HCT116 (cell line): ENCODE results near the gene SUFU. TPM values are rescaled to one million over a fixed set of nuclear protein-coding genes. Genes with fewer than 3 reads are reported as not detected.

ENCODE experiments used
- ATAC-seq: fragments of 200-7000 bp; cut with Tn5 transposase; 2 replicates; pipeline ENCODE4 v1.9.1; 2020; ENCODE audit warnings: mild to moderate bottlenecking, moderate library complexity
- BruUV-seq: library from RNA; stranded (reverse); fragments of 400-500 nt; replicated peaks from 2 replicates; lab custom pipeline; 2021; lab: Mats Ljungman, UMichigan
- CTCF ChIA-PET: fragments of 300-600 bp; sonication (Branson Sonifier 250); formaldehyde crosslinking; loops from one replicate; lab custom pipeline; 2021; ENCODE audit warnings: antibody characterized with exemption; lab: Charles Lee
- POLR2A ChIA-PET: fragments of 300-600, 350-600 bp; sonication (Branson Sonifier 250); formaldehyde crosslinking; loops from one replicate; lab custom pipeline; 2021; ENCODE audit warnings: antibody characterized with exemption; lab: Charles Lee
- RAD21 ChIA-PET, 2 experiments: fragments of 300-600 bp; sonication (Branson Sonifier 250); formaldehyde crosslinking; loops; one replicate each; lab custom pipeline; 2023; ENCODE audit warnings: low total read pairs in 2 of 2; ENCODE audit not compliant: uncharacterized antibody in 2 of 2, unreplicated experiment in 2 of 2, low non-redundant PET in 1 of 2; lab: Charles Lee
- DNase-seq: peaks from one replicate; pipeline ENCODE4 v3.0.0-alpha.2; 2010; ENCODE audit warnings: low read depth, low spot score
- H2AFZ ChIP-seq: fragments of 200-600 bp; shearing (Covaris generic), sonication (generic); 2 replicates; pipeline ENCODE4 v1.6.1; 2017; ENCODE audit warnings: low read depth, mixed run types, mixed read lengths, antibody characterized with exemption, low read length; ENCODE audit not compliant: poor library complexity, severe bottlenecking
- H3K27ac ChIP-seq: 2 replicates; pipeline ENCODE4 v1.5.1; 2012; ENCODE audit warnings: low read depth, low read length
- H3K27me3 ChIP-seq: fragments of 200-600 bp; sonication (generic); 2 replicates; pipeline ENCODE4 v1.6.1; 2016; ENCODE audit warnings: mixed run types, low read length, mixed read lengths; ENCODE audit not compliant: insufficient read depth
- H3K36me3 ChIP-seq, 2 experiments: fragments of 200-500 bp in 1 of 2; fragments of 200-600 bp in 1 of 2; sonication (Bioruptor generic) in 1 of 2; sonication (generic) in 1 of 2; 2 replicates each; pipeline versions ENCODE4 v1.5.1 to v1.6.1; 2014 to 2016; ENCODE audit warnings: low read length in 2 of 2, inconsistent platforms in 1 of 2, mixed read lengths in 1 of 2, mixed run types in 1 of 2; ENCODE audit not compliant: insufficient read depth in 2 of 2, control insufficient read depth in 1 of 2
- H3K4me1 ChIP-seq, 2 experiments: fragments of 200-600 bp in 1 of 2; sonication (generic) in 1 of 2; 2 replicates each; pipeline versions ENCODE4 v1.5.1 to v1.6.1; 2012 to 2017; ENCODE audit warnings: low read length in 2 of 2, inconsistent platforms in 1 of 2, mild to moderate bottlenecking in 1 of 2, mixed read lengths in 1 of 2, mixed run types in 1 of 2, moderate library complexity in 1 of 2; ENCODE audit not compliant: insufficient read depth in 2 of 2, control insufficient read depth in 1 of 2
- H3K4me2 ChIP-seq: fragments of 200-600 bp; sonication (generic); 2 replicates; pipeline ENCODE4 v1.6.1; 2017; ENCODE audit warnings: mixed run types, low read length, mixed read lengths
- H3K4me3 ChIP-seq, 2 experiments: fragments of 200-600 bp in 1 of 2; sonication (generic) in 1 of 2; replicated peaks in 1 of 2; 2 replicates each; pipeline ENCODE4 v1.5.1; 2011 to 2016; ENCODE audit warnings: low read length in 2 of 2, control low read depth in 1 of 2, low read depth in 1 of 2, mild to moderate bottlenecking in 1 of 2, mixed read lengths in 1 of 2, mixed run types in 1 of 2
- H3K79me2 ChIP-seq: fragments of 200-600 bp; sonication (generic); 2 replicates; pipeline ENCODE4 v1.6.1; 2017; ENCODE audit warnings: mild to moderate bottlenecking, mixed run types, low read length, moderate library complexity, mixed read lengths; ENCODE audit not compliant: insufficient read depth
- H3K9ac ChIP-seq: fragments of 200-600 bp; sonication (generic); 2 replicates; pipeline ENCODE4 v1.6.1; 2016; ENCODE audit warnings: low read length, mixed read lengths
- H3K9me2 ChIP-seq: fragments of 200-600 bp; sonication (generic), shearing (Covaris generic); 2 replicates; pipeline ENCODE4 v1.6.1; 2017; ENCODE audit warnings: mixed run types, mild to moderate bottlenecking, moderate library complexity; ENCODE audit not compliant: insufficient read depth
- H3K9me3 ChIP-seq, 2 experiments: fragments of 200-500 bp in 1 of 2; fragments of 200-600 bp in 1 of 2; sonication (Bioruptor generic) in 1 of 2; sonication (generic) in 1 of 2; 2 replicates each; pipeline ENCODE4 v1.6.1; 2014 to 2017; ENCODE audit warnings: low read length in 2 of 2, mixed read lengths in 2 of 2, inconsistent platforms in 1 of 2, low read depth in 1 of 2, mild to moderate bottlenecking in 1 of 2, mixed run types in 1 of 2, moderate library complexity in 1 of 2; ENCODE audit not compliant: control insufficient read depth in 1 of 2, insufficient read depth in 1 of 2
- H4K20me1 ChIP-seq: fragments of 200-600 bp; sonication (generic), shearing (Covaris generic); 2 replicates; pipeline ENCODE4 v1.6.1; 2017; ENCODE audit warnings: mixed run types, mild to moderate bottlenecking, moderate library complexity; ENCODE audit not compliant: insufficient read depth
- ATF3 ChIP-seq: IDR thresholded peaks from 2 replicates; pipeline ENCODE4 v1.6.1; 2012
- CBX3 ChIP-seq: IDR thresholded peaks from 2 replicates; pipeline ENCODE4 v1.6.1; 2012; ENCODE audit warnings: low read depth
- CEBPB ChIP-seq: IDR thresholded peaks from 2 replicates; pipeline ENCODE4 v1.6.1; 2012; ENCODE audit warnings: low read depth
- EGR1 ChIP-seq: IDR thresholded peaks from 2 replicates; pipeline ENCODE4 v1.6.1; 2012; ENCODE audit warnings: low read depth
- ELF1 ChIP-seq: IDR thresholded peaks from 2 replicates; pipeline ENCODE4 v1.6.1; 2012; ENCODE audit warnings: low read depth, borderline replicate concordance
- EZH2 ChIP-seq: fragments of 200-600 bp; sonication (generic); IDR thresholded peaks from 2 replicates; pipeline ENCODE4 v1.6.1; 2017; ENCODE audit warnings: antibody characterized with exemption, mixed run types
- EZH2phosphoT487 ChIP-seq: fragments of 200-600 bp; IDR thresholded peaks from 2 replicates; pipeline ENCODE4 v1.6.1; 2018; ENCODE audit warnings: antibody characterized with exemption, borderline replicate concordance
- JUND ChIP-seq: IDR thresholded peaks from 2 replicates; pipeline ENCODE4 v1.6.1; 2012
- POLR2A ChIP-seq: IDR thresholded peaks from 2 replicates; pipeline ENCODE4 v1.7.0; 2011; ENCODE audit warnings: borderline replicate concordance; ENCODE audit not compliant: insufficient read depth, insufficient read length; ENCODE audit errors: extremely low read depth
- POLR2AphosphoS5 ChIP-seq: IDR thresholded peaks from 2 replicates; pipeline ENCODE4 v1.6.1; 2011; ENCODE audit warnings: mild to moderate bottlenecking, low read depth, low read length, moderate library complexity
- RAD21 ChIP-seq: IDR thresholded peaks from 2 replicates; pipeline ENCODE4 v1.6.1; 2012; ENCODE audit warnings: low read depth, mild to moderate bottlenecking
- SIN3A ChIP-seq: IDR thresholded peaks from 2 replicates; pipeline ENCODE4 v1.6.1; 2012; ENCODE audit warnings: low read depth
- SP1 ChIP-seq: IDR thresholded peaks from 2 replicates; pipeline ENCODE4 v1.6.1; 2012; ENCODE audit warnings: low read depth
- SRF ChIP-seq: IDR thresholded peaks from 2 replicates; pipeline ENCODE4 v1.6.1; 2012; ENCODE audit warnings: low read depth
- TCF7L2 ChIP-seq: IDR thresholded peaks from 2 replicates; pipeline ENCODE4 v1.7.0; 2011; ENCODE audit warnings: borderline replicate concordance, inconsistent platforms; ENCODE audit not compliant: insufficient read depth, insufficient read length; ENCODE audit errors: extremely low read depth
- YY1 ChIP-seq: IDR thresholded peaks from 2 replicates; pipeline ENCODE4 v1.6.1; 2011; ENCODE audit warnings: low read length, low read depth, moderate library complexity, mild to moderate bottlenecking; ENCODE audit not compliant: insufficient replicate concordance; ENCODE audit errors: extremely low read depth
- ZFX ChIP-seq: fragments of 450-650 bp; IDR thresholded peaks from 2 replicates; pipeline ENCODE4 v1.6.1; 2017
- intact Hi-C: fragments of 100-400 bp; cut with micrococcal nuclease; formaldehyde crosslinking; loops from 2 replicates; pipeline ENCODE4 v1.10.0; 2022
- total RNA-seq: library from RNA; stranded (reverse); gene quantifications from one replicate; pipeline ENCODE4 v1.2.1, GENCODE V29; 2021; ENCODE audit not compliant: unreplicated experiment
- TF ChIP-seq, protein P1 (sequence below): IDR thresholded peaks from 2 replicates; pipeline ENCODE4 v1.6.1; 2012
- TF ChIP-seq, protein P2 (sequence below): IDR thresholded peaks from 2 replicates; pipeline ENCODE4 v1.6.1; 2011; ENCODE audit warnings: mild to moderate bottlenecking, low read length, moderate library complexity; ENCODE audit not compliant: insufficient replicate concordance; ENCODE audit errors: extremely low read depth

Gene SUFU
- total RNA-seq, 1 experiment from 2014 or later = 18.8 TPM

DNA sequence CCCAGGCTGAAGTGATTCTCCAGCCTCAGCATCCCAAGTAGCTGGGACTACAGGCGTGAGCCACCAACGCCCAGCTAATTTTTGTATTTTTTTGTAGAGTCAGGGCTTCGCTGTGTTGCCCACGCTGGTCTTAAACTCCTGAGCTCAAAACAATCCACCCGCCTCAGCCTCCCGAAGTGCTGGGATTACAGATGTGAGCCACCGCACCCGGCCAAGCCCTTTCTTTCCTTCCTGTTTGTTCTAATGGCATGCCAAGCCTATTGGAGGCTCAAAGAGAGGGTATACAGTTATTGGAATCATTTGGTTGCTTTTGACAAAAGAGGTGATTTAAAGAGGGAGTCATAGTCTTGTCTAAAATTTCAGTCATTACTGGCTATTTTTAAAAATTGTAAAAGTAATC lies 94.5 kb downstream of the SUFU start:
- H3K27me3 ChIP-seq = no peaks in the 10 kb centered on the region
- ChIA-PET RAD21 (no interaction called here), POLR2A (interaction anchor here (0.6 kb wide), 1 partner anchor 13 kb away, joined by 3 read pairs; no protein-coding TSS in a partner anchor), CTCF (interaction anchor here (1.1 to 1.6 kb wide), 2 partner anchors 9 to 176 kb away, joined by 3 to 5 read pairs; no protein-coding TSS in a partner anchor)
- intact Hi-C loops = loop anchor here (5.0 kb wide), 1 partner anchor 96 kb away; the partner anchor contains the start of genes ACTR1A and SUFU
- H2AFZ ChIP-seq = no peak overlapping the region
- TF ChIP-seq SRF (no peak), EZH2 (no peak), ATF3 (no peak), POLR2A (no peak), EGR1 (no peak), SIN3A (no peak), POLR2AphosphoS5 (no peak), YY1 (no peak), JUND (no peak), CEBPB (no peak), RAD21 (no peak), TCF7L2 (no peak), CBX3 (no peak), SP1 (no peak), ELF1 (no peak), ZFX (no peak), EZH2phosphoT487 (no peak)
- TF ChIP-seq, protein P1, sequence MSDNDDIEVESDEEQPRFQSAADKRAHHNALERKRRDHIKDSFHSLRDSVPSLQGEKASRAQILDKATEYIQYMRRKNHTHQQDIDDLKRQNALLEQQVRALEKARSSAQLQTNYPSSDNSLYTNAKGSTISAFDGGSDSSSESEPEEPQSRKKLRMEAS = no peak
- TF ChIP-seq, protein P2, sequence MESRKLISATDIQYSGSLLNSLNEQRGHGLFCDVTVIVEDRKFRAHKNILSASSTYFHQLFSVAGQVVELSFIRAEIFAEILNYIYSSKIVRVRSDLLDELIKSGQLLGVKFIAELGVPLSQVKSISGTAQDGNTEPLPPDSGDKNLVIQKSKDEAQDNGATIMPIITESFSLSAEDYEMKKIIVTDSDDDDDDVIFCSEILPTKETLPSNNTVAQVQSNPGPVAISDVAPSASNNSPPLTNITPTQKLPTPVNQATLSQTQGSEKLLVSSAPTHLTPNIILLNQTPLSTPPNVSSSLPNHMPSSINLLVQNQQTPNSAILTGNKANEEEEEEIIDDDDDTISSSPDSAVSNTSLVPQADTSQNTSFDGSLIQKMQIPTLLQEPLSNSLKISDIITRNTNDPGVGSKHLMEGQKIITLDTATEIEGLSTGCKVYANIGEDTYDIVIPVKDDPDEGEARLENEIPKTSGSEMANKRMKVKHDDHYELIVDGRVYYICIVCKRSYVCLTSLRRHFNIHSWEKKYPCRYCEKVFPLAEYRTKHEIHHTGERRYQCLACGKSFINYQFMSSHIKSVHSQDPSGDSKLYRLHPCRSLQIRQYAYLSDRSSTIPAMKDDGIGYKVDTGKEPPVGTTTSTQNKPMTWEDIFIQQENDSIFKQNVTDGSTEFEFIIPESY = no peak
- no peak for ATAC-seq
- H3K9me3 ChIP-seq = no peaks in the 10 kb centered on the region
- H3K79me2 ChIP-seq = no peaks in the 10 kb centered on the region
- H3K36me3 ChIP-seq = peaks cover 0 to 3% of the 10 kb centered on the region in 2 experiments; a peak in 1 of 4 replicates
- peaks cover 11 to 34% of the 10 kb centered on the region in 2 experiments for H3K4me1 ChIP-seq
- H3K4me2 ChIP-seq = no peak overlapping the region
- H3K27ac ChIP-seq = no peak overlapping the region
- no peak overlapping the region for H3K9ac ChIP-seq
- no peaks in the 10 kb centered on the region for H3K9me2 ChIP-seq
- no peak overlapping the region for H3K4me3 ChIP-seq
- no peak for DNase-seq
- H4K20me1 ChIP-seq = no peaks in the 10 kb centered on the region
- no TSS peak for BruUV-seq
